OCI-M1 (cell line): ENCODE measurements around the gene ABCA9.
"Not testable (repeated sequence)": the region's sequence is repeated elsewhere in the genome, so short reads cannot be mapped to it uniquely, and the experiment has no call there.

Source experiments
- DNase-seq: peaks from one replicate; lab custom pipeline; 2025; lab: John Stamatoyannopoulos, UW

ABCA9 gene

DNA sequence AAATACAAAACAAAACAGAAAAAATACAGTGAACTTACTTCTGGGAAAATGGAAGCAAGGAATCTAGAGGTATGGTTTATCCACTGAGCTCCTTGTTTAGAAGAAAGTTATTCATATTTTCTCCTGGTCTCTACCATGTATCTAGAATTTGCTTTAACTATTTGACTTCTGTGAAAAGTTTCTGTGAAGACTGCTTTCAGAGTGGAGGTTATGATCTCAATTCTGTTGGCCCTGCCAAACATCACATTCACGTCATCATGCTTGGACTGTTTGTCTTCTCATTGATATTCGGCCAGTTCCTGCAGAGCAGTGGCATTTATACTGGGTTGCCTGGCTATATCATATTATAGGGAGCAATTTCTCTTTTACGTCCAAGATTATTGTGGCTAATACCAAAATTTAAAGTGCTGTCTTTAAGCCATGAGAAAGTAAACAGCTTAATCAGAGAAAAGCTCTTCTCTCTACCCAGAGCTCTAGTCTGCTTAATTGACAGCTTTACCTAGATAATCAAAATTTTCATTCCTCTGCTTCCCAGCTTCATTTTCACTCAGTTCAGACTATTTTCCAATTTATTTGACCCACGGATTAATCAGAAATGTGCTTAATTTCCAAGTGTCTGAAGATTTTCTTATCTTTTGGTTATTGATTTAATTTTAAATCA lies 105.4 kb downstream of the ABCA9 start, which contains the start of gene ABCA8:
Gene ABCA8, minus strand, starts transcription at position 212 of the 661 bp plus-strand sequence. CDS start 13,358 bp downstream, outside the sequence.
- peak; percentile 52 for DNase-seq

DNA sequence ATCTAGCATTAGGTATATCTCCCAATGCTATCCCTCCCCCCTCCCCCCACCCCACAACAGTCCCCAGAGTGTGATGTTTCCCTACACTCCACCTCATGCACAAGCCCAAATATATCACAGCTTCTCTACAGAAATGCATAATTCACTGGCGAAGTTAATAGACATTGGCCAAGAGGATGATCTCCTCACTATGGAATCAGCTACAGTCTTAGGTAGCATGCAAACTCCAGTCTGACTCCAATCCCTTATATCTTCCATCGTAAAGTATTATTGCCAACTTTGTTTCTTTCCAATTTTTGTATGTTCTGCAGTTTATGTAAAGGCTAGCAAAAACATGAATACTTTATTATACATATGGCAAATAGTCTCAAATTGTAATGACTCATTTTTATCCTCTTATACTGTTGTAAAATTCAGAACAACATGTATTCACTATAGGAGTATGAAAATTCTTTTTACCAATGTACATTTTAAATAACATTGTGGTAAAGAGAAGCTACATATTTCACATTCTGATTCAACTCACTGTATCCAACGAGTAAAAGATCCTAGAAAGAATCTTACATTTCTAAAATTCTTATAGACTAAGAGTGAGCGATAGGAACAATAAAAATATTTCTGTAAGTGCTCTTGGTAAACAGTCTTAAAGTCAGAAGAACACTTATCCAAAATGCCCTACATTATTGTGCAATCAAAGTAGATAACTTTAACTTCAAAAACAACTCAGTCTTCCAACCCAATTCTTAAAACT lies 106.4 kb downstream of the ABCA9 start:
- DNase-seq, result no peak

DNA sequence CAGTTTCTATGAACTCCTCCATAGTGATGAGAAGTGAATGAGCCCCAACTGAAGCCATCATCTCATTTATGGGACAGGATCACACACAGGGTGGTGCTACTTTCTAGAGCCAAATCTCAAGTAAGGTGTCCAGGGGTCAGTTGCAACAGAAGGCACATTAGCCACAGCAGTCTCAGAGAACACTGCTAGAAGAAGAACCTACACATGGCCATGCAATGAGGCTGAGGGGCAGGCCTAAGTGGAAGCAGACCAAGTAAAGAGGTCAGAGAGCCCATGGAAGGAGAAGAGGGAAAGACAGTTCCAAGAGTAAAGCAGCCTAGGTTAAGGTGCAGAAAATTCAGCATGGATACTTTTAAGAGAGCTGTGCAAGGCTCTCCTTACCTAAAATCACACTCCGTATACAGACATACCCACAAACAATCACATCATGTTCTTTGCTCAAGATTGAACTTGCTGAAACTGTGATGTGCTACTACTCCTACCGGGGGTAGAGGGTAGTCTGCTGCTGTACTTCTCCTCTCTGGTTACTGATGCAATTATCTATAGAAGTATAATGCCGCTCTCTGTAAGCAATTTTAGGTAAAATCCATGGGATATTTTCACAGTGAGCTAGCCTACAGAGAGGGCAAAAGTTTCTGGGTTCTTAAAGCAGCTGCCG lies 107.3 kb downstream of the ABCA9 start:
- no peak for DNase-seq

DNA sequence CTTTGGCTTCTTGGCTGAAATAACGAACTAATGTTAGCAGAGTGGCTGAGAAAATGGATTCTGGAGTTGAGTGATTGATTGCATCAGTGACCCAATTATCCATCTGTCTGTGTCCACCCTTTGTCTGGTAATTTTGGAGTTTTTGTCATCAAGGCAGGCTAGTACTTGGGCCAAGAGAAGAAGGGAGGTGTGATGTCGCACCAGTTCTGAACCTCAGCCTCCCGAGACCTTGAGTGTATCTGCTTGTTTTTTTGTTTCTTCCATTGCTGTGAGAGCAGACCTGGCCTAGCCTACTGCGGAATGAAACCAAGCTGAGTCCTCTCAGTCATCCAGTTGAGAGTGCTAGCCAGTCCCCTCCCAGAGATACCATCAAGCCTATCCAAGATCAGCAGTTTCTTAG lies 110.0 kb downstream of the ABCA9 start:
- DNase-seq, result no peak

DNA sequence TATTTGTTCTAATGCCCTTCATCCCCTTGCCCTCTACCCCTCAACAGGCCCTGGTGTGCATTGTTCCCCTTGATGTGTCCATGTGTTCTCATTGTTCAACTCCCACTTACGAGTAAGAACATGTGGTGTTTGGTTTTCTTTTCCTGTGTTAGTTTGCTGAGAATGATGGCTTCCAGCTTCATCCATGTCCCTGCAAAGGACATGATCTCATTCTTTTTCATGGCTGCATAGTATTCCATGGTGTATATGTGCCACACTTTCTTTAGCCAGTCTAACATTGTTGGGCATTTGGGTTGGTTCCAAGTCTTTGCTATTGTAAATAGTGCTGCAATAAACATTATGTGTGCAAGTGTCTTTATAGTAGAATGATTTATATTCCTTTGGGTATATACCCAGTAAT lies 112.9 kb downstream of the ABCA9 start:
- DNase-seq, result not testable (repeated sequence)

DNA sequence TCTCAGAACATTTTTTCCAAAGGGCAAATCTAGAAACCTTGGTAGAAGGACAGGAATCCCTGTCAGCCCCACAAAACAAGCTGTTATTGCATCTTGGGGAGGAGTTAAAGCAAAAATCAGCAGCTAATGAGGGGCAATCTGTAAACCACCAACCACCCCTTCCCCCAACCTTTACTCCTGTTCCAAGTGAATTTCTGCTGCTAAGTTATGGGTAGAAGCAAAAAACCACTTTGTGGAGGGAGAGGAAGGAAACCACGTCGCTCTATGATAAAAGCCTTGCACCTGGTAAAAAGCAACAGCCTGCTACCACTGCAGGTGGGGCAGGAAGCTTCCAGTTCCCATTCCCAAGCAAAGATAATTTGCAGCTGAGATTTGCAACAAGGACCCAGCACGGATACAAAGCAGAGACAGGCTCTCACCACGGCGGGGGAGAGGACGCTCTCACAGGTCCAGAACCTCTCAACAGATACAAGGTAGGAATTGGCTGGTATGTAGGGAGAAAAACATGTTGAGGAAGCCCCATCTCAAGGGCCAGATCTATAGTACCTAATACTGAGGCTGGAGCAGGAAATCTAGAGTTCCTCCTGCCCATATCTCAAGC lies 116.2 kb downstream of the ABCA9 start:
- no peak for DNase-seq

DNA sequence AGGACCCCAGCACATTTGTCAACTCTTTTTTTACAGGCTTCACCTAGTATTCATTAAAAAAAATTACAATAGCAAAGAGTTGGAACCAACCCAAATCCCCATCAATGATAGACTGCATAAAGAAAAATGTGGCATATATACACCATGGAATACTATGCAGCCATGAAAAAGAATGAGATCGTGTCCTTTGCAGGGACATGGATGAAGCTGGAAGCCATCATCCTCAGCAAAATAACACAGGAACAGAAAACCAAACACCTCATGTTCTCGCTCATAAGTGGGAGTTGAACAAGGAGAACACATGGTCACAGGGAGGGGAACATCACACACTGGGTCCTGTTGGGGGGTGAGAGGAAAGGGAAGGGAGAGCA lies 116.9 kb downstream of the ABCA9 start:
- not testable (repeated sequence) for DNase-seq

DNA sequence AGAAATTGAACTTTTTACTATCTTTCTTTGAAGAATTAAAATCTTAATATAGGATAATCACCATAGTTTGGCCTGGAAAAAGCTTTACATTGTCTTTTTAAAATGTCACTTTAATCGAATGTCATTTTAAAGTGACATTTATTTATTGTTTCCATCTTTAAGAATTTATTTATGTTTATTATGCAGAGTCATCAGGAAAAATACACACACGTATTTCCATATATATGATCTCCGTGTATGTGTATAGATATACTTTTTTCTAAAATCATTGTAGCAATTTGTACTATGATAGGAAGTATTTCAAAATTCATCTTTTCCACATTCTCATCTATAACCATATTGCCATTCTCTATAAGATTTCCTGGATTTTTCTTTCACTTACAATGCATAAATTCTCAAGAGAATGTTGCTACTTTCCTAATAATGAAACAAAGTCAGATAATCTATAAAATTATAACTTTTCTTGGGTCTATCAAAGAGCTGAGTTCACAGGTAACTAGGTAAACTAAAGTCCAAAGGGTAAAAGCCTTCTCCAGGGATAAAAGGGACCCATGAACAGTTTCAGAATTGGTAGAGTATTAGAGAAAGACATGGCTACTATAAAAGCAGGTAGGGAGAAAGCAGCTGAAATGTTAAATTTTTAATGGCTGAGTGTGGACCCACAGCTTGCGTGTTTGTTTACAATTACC lies 117.5 kb downstream of the ABCA9 start:
- DNase-seq, result no peak

DNA sequence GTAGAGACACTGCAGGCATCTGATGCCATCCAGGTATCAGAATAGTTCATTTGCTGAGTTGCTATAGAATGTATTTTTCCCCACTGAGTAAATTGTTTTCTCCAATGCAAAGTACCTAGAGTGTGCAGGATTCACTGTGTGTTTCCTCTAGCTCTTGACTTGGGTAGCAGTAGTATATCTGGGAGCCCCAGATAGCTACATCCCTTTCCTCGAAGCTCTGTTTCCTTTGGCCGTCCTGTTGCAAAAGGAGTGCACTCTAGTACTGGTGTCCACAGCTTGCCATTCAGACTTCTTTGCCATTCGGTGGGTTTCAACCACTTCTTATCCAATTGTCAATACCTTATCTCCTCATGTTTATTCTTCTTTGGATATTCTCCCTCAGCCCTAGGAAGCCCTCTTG lies 118.3 kb downstream of the ABCA9 start:
- DNase-seq, result no peak

DNA sequence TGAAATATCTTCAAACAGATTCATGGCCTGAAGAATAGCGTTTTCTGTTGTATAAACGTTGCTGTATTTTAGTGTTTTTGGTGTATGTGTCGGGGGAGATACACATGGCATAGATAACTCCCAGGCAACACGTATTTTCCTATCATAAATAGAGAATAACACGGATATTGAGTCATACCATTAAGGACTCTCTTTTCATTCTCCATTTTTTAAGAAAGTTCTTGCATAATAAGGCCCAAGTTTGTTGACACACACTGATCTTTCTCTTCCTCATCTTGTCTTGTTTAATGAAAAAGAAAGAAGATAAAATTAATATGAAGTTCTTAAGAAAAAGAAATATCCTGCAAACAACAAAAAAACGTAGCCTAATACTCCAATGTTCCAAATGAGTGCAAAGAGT lies 119.0 kb downstream of the ABCA9 start:
- DNase-seq, result no peak

DNA sequence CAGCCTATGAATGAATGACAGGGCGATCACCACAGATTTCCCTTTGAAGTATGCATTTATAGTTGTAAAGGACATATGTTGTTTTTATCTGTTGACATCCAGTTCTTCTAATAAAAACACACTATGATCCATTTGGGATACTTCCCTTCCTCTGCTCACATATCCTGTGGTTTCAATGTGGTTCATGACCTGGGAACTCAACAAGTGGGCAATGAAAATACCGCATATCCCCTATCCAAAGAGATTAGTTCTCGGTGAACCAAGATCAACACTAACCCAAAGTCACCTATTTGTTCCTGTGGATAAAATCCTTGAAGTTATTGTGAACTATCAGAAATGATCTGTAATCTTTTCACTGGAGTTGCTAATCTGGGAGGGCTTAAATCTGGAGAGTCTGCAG lies 121.5 kb downstream of the ABCA9 start:
- no peak for DNase-seq

DNA sequence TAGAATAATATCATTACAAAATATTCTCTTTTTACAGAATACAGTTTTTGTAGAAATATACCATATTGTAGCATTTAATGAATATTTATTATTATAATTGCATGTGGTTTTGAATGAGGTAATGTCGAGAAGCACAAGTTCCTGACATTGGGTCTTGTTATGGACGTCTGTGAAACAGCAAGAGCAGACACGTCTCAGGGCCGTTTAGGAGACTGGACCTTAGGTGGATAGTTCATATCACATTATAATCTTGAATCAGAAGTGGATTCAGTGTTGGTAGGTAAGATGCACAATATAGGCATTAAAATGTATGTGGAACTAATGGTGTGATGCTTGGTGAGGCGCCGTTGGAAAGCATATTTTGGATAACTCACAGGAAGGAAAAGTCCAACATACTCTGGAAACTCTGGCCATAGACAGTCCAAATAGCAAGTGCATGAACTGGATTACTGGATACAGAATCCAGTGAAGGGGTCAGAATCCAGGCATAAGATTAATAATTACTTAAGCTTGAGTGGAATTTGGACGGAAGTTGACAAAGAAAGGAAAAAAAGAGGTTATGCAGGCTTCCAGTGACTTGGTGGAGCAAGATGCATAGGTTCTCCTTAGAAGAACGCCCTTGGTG lies 122.7 kb downstream of the ABCA9 start:
- DNase-seq, result no peak

DNA sequence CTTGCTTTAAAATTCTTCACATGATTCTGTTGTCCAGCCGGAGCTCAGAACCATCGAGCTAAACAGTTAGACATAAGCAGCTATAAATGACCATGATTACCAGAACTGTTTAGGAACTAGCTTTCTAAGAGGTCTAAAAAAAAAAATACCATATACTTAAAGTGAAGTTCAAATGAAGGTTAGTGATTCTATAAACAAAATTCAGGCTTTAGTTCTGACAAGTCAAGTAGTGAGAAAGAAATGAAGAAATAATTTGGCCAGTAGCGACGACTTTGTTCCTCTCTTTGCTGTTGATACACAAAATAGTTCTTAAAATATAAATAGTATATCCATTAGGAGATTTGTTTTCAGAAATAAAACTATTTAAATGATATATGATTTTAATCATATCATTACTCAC lies 133.2 kb downstream of the ABCA9 start:
- no peak for DNase-seq

DNA sequence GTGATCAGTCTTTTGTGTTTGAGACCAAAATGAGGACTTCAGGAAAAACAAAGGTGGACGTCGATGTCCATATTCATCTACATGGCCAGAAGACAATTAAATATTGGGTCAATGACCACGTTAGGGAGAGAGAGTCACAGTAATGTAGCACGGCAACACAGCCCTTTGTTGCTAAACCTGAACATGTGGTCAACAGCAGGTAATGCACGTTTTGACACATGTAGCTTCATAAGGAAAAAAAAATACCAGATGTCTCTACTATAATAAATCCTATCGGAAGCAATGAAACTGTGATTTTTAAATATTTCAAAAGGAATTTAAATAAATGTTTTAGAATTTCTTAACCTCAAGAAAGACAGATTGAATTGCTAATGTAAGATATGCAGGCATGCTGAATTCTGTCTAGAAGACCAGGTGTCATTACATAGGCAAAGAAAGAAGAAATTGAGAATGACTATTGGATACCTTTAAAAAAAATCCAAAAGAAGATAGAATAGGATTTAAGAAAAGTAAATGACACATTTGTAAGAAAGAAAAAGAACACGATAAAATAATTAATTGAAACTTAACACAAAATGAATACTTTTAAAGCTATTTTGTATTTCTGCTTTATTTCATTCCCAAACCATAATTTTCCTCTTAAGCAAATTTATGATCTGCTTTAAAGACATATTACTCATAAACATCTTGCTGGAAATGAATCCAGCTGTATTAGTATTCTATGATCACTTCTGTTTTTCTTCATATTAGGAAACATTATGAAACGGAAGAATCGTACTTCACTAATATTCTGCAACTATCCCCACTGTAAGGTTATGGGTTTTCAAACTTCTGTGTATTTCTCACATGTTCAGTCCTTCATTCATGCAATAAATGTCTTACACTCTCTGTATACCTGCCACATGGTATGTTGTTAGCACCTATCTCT lies 135.7 kb downstream of the ABCA9 start:
- no peak for DNase-seq
